ENCODE measurements around the gene ATP8B4.

Gene ATP8B4

GRCh38 chr15:49898097-49898496, 220.9 kb downstream of the ATP8B4 start:
- DNase-seq (ENCODE audit: low read depth in 3 of 3) = no peak

GRCh38 chr15:49895347-49896223, 223.4 kb downstream of the ATP8B4 start:
- no peak for DNase-seq (ENCODE audit: low read depth in 3 of 3)

- DNase-seq (ENCODE audit: low read depth in 3 of 3) = no peak
Observed at GRCh38 chr15:49890689-49891088, 228.3 kb downstream of the ATP8B4 start.

GRCh38 chr15:49889536-49889935, 229.5 kb downstream of the ATP8B4 start:
- DNase-seq (ENCODE audit: low read depth in 3 of 3) = no peak

GRCh38 chr15:49888734-49889133, 230.3 kb downstream of the ATP8B4 start:
- DNase-seq (ENCODE audit: low read depth in 3 of 3) = no peak

GRCh38 chr15:49888323-49888693, 230.7 kb downstream of the ATP8B4 start:
- DNase-seq (ENCODE audit: low read depth in 3 of 3) = no peak

GRCh38 chr15:49887659-49888322, 231.2 kb downstream of the ATP8B4 start:
- DNase-seq (ENCODE audit: low read depth in 3 of 3) = no peak

- no peak for DNase-seq (ENCODE audit: low read depth in 3 of 3)
Observed at GRCh38 chr15:49883121-49883520, 235.9 kb downstream of the ATP8B4 start.

- DNase-seq (ENCODE audit: low read depth in 3 of 3) = no peak
Observed at GRCh38 chr15:49881866-49882265, 237.2 kb downstream of the ATP8B4 start.

GRCh38 chr15:49881433-49881832, 237.6 kb downstream of the ATP8B4 start:
- no peak for DNase-seq (ENCODE audit: low read depth in 3 of 3)

- DNase-seq (ENCODE audit: low read depth in 3 of 3) = no peak
Observed at GRCh38 chr15:49877873-49878521, 241.0 kb downstream of the ATP8B4 start.

- DNase-seq (ENCODE audit: low read depth in 3 of 3) = no peak
Observed at GRCh38 chr15:49877117-49877872, 241.7 kb downstream of the ATP8B4 start.

GRCh38 chr15:49876401-49877038, 242.5 kb downstream of the ATP8B4 start:
- no peak for DNase-seq (ENCODE audit: low read depth in 3 of 3)

GRCh38 chr15:49875392-49875791, 243.6 kb downstream of the ATP8B4 start:
- DNase-seq (ENCODE audit: low read depth in 3 of 3) = no peak

- DNase-seq (ENCODE audit: low read depth in 3 of 3) = no peak
Observed at GRCh38 chr15:49870472-49870871, 248.6 kb downstream of the ATP8B4 start.

- no peak for DNase-seq (ENCODE audit: low read depth in 3 of 3)
Observed at GRCh38 chr15:49868348-49868747, 250.7 kb downstream of the ATP8B4 start.

GRCh38 chr15:49865925-49866757, 252.9 kb downstream of the ATP8B4 start:
- DNase-seq (ENCODE audit: low read depth in 3 of 3) = no peak

- DNase-seq (ENCODE audit: low read depth in 3 of 3) = no peak
Observed at GRCh38 chr15:49864251-49864650, 254.8 kb downstream of the ATP8B4 start.

- no peak for DNase-seq (ENCODE audit: low read depth in 3 of 3)
Observed at GRCh38 chr15:49863431-49864224, 255.4 kb downstream of the ATP8B4 start.

GRCh38 chr15:49860101-49860500, 258.9 kb downstream of the ATP8B4 start:
- DNase-seq (ENCODE audit: low read depth in 3 of 3) = no peak

All from stimulated activated CD4-positive, alpha-beta T cell treated with anti-CD3 and anti-CD28 coated beads, TNF-alpha, amount 100 ng/mL, for 24 hours (primary cell).